Activated CD8-positive, alpha-beta memory T cell treated with anti-CD3 and anti-CD28 coated beads for 36 hours (primary cell): ENCODE data around the gene GALNT2. TPM values are rescaled to one million over a fixed set of nuclear protein-coding genes. Genes with fewer than 3 reads are reported as not detected.

ENCODE experiments used
- CTCF ChIA-PET: fragments of 350-600 bp; sonication (Branson Sonifier 250); formaldehyde crosslinking; loops from one replicate; lab custom pipeline; 2021; ENCODE audit warnings: antibody characterized with exemption; lab: Charles Lee
- POLR2A ChIA-PET: fragments of 350-600 bp; sonication (Branson Sonifier 250); formaldehyde crosslinking; loops from one replicate; lab custom pipeline; 2021; ENCODE audit warnings: antibody characterized with exemption; lab: Charles Lee
- total RNA-seq, 2 experiments: library from RNA; stranded (reverse); gene quantifications; one replicate each; pipeline ENCODE4 v1.2.3, GENCODE V29; 2021

Gene GALNT2
- total RNA-seq, 2 experiments from 2014 or later = 66.2 to 70.1 TPM

DNA sequence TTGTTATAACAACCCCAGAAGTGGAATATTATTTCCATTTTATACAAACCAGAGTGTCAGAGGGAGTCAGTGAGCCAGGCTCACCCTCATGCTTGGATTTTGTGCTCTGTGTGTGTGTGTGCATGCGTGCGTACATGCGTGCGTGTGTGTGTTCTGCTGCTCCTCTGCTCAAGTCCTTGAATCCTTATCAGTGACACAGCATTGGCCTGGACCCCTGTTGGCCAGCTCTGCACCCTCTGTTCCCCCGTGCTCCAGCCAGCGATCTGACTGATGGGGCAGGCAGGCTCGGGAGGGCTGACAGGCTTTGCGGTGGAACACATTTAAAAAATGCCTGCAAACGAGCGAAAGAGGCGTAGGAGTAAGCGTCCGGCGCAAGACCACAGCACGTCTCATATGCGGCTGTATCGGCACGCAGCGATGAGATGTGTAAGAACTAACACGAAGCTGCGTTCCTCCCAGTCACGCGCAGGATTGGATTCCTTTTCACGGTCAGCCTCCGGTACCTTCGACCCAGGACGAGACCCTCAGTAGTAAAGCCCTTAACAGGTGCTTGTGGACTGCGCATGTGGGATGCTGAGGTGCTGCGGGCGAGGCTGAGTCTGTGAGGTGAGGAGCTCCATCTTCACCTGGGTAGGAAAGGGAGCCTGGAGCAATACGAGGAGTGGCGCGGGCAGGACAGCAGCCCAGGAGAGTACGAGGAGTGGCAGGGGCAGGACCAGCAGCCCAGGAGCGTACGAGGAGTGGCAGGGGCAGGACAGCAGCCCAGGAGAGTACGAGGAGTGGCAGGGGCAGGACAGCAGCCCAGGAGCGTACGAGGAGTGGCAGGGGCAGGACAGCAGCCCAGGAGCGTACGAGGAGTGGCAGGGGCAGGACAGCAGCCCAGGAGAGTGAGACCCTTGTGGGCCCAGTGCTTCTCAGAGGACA, 130.9 kb downstream of the GALNT2 start:
- ChIA-PET POLR2A (no interaction called here), CTCF (no interaction called here)

DNA sequence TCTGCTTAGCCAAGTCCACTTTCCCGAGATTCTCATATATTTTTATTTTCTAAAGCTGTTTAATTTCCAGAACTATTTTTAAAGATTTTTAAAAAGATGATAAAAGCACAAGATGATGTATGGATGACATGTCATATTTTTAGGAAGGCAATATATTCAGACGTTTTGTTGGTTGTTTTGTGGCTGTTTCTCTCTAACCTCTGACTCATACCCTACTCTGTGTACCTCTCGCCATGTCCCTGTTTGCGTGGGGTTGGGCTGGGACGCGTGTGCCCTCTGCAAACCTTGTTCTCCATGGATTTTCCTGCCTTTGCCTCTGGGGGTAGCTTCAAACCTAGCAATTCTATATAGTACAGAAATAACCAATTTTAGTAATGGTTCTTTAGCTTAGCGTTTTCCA, 132.0 kb downstream of the GALNT2 start:
- CTCF ChIA-PET = no interaction called here
- POLR2A ChIA-PET = no interaction called here

DNA sequence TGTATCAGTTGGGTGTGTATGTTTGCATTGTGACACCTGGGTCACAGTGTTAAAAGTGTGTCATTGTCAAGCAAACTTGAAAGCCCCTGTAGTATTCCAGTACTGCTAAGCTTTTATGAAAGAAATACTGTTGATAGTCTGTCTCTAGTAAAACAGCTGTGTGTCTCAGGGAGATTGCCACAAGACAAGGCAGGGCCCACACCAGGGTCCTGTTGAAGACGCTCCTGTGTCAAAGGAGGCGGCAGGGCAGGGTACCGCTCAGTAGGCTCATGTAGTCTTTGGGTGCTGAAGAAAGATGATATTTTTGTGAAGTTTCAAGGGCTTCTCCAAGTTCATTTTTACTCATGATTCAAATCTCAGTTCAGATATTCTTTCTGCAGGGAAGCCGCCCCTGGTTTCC, 132.5 kb downstream of the GALNT2 start:
- ChIA-PET CTCF (no interaction called here), POLR2A (no interaction called here)

DNA sequence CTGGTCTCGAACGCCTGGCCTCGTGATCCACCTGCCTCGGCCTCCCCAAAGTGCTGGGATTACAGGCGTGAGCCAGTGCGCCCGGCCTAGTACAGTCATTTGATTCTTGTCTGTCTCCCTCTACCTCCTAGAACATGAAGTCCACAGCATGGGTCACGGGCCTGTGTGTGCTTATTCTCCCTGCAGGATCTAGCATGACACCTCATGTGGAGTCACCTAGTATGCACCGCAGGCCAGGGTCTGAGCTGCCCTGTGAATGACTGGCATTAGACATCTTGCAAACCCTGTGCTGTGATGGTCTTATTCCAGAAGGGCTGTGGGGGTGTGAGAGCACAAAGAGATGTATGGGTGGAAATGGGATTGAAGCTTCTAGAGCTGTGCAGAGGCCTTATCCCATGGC, 133.2 kb downstream of the GALNT2 start:
- POLR2A ChIA-PET = interaction anchor here (0.5 kb wide), 1 partner anchor 781 kb away, joined by 3 read pairs; no protein-coding TSS in a partner anchor
- CTCF ChIA-PET = interaction anchor here (1.6 kb wide), 1 partner anchor 109 kb away, joined by 3 read pairs; no protein-coding TSS in a partner anchor

DNA sequence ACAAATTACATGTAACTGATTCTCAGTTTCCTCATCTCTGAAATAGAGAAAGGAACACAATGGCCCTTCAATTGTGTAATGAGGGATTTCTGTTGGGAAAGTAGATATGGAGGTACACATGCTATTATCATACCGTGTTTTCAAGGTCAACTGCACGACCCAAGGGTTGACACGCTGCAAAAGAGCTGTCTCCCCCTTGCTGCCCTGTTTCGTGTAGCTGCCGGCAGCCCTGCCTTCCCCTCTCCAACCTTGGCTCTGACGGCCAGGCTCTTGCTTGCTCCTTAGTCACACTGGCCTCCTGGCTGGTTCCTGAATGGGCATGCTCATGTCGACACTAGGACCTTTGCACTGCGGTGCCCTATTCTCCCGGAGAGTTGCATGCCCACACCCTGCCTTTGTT, 134.4 kb downstream of the GALNT2 start:
- CTCF ChIA-PET = interaction anchor here (1.6 kb wide), 1 partner anchor 111 kb away, joined by 3 read pairs; no protein-coding TSS in a partner anchor
- POLR2A ChIA-PET = no interaction called here

DNA sequence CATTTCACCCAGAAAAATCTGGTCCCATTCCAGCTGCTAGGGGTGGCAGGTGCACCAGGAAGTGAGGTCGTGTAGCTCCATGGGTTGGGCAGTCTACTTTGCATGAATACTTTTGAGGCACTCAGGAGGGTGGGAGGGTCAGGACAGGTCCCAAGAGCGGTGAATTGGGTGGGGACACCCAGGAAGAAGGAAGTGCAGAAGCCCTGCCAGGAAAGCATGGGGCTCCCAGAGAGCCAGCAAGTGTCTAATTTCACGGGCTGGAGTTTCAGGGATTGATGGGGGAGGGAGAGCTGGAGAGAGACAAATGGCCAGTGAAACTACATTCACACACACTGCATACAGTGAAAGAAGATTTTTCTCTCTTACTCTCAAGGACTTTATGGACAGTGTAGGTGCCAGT, 137.8 kb downstream of the GALNT2 start:
- CTCF ChIA-PET = interaction anchor here (0.6 kb wide), 1 partner anchor 108 kb away, joined by 3 read pairs; no protein-coding TSS in a partner anchor

DNA sequence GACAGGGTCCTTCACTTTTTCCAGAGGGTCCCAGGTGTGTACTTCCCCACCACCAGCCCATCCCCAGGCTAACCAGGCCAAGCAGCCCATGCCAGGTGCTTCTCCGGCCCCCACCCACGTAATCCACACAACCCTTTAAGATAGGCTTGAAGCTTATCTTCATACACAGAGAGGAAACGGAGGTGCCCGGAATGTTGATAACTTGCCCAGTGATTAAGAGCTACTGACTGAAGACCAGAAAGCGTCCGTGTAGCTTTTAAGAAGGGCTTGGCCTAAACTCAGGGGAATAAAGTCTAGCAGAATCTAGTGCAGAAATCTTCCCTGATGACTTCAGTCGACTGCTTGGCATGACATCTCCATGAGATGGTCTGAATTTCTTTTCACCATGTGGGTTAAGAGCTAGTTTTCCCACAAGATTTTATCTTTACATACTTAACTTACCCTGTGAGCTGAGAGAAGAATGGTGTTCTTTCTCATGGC, 138.7 kb downstream of the GALNT2 start:
- CTCF ChIA-PET = interaction anchor here (1.1 kb wide), 1 partner anchor 10 kb away, joined by 3 read pairs; no protein-coding TSS in a partner anchor

More for the DNA sequence above, 137.8 kb downstream of the GALNT2 start:
- POLR2A ChIA-PET = no interaction called here

DNA sequence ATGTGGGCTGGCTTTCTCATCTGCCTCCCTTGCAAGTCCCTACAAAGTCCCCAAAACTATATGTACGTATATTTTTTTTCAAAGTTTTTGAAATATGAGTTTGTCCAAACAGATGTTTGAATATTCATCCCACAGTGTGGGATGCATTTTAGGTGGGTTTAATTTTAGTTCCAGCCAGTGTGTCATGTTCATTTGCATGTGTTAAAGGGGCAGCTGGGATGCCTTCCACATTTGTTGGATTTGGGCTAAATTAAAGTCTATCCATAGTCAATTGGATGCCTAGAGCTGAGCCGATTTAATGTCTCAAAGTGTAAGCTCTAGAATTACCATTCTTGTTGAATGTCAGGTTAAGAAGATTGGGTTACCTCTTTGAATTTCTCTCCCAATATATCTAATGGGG, 139.2 kb downstream of the GALNT2 start:
- ChIA-PET CTCF (interaction anchor here (1.1 kb wide), 1 partner anchor 10 kb away, joined by 3 read pairs; no protein-coding TSS in a partner anchor), POLR2A (interaction anchor here (0.6 kb wide), 1 partner anchor 1799 kb away, joined by 5 read pairs; the partner anchor contains the start of gene TRIM11)

More for the DNA sequence above, 138.7 kb downstream of the GALNT2 start:
- POLR2A ChIA-PET = interaction anchor here (0.6 kb wide), 1 partner anchor 1799 kb away, joined by 5 read pairs; the partner anchor contains the start of gene TRIM11

DNA sequence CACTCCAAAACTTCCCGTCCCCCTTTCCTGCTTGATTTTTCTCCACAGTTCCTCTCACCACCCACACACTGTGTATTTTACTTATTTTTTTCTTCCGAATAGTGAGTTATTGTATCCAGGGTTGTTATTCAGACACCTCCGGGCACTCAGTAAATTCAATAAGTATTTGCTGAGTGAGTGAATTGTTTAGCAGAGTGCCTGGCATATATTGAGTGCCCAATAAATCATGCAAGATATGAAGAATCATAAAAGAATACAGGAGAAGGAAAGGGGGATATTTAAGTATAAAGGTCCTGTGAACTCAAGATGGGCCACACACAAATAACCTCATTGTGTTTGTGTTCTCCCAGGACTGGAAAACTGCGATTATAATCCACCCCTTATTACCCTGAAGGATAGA, 139.9 kb downstream of the GALNT2 start:
- POLR2A ChIA-PET = no interaction called here
- CTCF ChIA-PET = no interaction called here

DNA sequence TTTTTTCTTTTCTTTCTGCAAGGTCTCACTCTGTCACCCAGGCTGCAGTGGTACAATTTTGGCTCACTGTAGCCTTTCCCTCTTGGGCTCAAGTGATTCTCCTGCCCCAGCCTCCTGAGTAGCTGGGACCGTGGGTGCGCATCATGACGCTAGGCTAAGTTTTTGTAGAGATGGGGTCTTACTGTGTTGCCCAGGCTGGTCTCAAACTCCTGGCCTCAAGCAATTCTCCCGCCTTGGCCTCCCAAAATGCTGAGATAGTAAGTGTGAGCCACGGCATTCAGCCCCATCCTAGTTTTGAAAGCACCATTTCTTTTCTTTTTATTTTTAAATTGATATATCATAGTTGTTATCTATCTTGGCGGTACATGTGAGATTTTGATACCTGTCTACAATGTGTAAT, 140.6 kb downstream of the GALNT2 start:
- CTCF ChIA-PET = no interaction called here
- POLR2A ChIA-PET = no interaction called here

DNA sequence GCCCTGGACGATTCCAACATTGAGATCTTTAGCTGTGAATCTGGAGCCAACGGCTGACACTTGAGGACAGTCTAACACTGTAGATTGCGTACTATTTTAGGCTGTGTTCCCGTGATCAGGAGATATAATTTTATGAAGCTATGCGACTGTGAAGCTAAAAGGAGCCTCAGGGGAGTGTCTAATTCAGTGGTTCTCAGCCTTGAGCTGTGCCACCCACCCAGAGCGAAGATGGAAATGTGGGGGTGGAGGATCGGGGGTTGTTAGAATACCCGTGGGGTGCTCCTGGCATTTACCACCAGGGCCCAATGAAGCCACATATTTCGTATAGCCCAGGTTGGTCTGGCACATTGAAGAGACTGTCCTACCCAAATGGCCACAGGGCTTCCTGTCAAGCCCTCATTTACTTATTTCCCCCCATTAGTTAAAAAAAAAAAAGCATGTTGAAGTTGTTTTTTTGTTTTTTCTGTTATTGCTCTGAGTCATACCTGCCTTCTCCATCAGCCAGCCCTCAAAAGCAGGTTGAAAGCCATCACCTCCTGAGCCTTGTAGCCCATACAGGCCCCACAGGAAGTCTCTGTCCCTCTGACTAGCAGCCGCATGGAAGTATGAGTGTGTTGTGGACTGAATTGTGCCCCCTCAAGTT, 141.7 kb downstream of the GALNT2 start:
- POLR2A ChIA-PET = interaction anchor here (0.7 kb wide), 1 partner anchor 1362 kb away, joined by 4 read pairs; no protein-coding TSS in a partner anchor
- CTCF ChIA-PET = interaction anchor here (1.2 to 3.9 kb wide), 3 partner anchors 54 to 104 kb away, joined by 3 to 11 read pairs (median 3); no protein-coding TSS in a partner anchor

DNA sequence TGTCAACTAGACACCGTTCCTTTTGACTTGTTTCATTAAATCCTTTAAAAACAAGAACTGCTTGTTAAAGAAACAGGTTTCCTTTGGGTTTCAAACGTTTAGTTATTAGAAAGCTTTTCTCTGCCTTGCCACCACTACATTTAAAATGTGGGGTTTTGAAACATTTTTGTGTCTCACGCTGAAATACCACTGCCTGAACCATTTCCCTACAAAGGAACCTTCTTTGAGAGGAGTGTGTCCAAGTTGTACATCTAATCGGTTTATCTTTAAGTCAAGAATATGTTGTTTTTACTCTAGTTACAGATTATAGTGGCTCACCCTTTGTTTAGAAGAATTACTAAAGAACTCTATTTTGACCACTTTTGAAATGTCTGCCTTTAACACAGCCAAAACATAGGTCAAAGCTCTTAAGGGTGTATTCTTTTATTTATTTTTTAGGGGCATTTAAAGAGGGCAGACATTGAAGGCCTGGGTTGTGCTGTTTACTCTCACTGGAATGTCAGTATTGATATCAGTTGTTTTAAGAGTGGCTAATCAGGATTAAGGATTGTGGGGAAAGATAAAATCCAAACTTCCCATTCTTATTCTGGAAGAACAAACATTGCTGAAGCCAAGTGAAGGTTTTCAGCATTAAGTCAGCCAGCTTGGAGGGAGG, 143.4 kb downstream of the GALNT2 start:
- ChIA-PET CTCF (interaction anchor here (1.1 to 3.9 kb wide), 3 partner anchors 39 to 106 kb away, joined by 3 to 11 read pairs (median 4); no protein-coding TSS in a partner anchor), POLR2A (interaction anchor here (0.7 kb wide), 1 partner anchor 138 kb away, joined by 4 read pairs; no protein-coding TSS in a partner anchor)

DNA sequence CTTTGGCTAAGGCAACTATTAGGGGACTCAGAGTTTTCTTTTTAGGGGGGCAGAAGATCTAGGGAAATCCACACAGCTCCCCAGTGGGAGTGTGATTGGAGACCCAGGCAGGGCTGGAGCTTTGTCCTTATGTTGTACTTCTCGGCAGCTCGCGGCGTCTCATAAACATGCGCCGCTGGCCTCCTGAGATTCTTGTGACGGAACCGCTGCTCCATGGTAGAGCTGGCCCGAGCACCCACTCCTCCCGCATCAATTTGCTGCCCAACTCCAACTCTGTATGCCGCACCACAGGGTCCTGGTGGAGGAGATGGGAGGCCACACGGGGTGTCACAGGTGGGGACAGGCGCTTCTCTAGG, 143.9 kb downstream of the GALNT2 start:
- CTCF ChIA-PET = interaction anchor here (3.9 kb wide), 1 partner anchor 95 kb away, joined by 11 read pairs; no protein-coding TSS in a partner anchor
- POLR2A ChIA-PET = no interaction called here

DNA sequence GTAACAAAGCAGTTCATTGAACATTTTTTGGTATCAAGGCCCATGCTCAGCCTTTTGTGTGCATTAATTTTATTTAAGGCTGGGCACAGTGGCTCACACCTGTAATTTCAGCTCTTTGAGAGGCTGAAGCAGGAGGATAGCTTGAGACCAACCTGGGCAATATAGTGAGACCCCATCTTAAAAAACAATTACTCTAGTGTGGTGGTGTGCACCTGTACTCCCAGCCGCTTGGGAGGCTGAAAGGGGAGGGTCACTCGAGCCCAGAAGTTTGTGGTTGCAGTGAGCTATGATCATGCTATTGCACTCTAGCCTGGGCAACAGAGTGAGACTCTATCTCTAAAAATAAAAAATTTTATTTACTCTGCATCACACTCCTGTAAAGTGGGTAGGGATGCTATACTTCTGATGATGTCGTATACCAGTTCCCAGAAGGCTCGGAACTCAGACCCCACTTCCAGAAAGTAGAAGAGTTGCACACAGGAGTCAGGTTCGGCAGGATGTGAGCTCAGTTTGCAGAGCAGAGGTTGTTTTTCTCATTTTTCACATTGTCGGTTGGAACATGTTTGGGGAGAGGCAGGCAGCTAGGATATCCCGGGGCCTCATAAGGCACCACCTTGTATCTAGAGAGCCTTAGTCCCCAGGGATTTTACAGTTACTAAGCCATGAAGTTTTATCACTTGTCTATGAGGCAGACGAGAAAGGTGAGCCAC, 144.6 kb downstream of the GALNT2 start:
- ChIA-PET POLR2A (no interaction called here), CTCF (interaction anchor here (3.9 kb wide), 1 partner anchor 95 kb away, joined by 11 read pairs; no protein-coding TSS in a partner anchor)

DNA sequence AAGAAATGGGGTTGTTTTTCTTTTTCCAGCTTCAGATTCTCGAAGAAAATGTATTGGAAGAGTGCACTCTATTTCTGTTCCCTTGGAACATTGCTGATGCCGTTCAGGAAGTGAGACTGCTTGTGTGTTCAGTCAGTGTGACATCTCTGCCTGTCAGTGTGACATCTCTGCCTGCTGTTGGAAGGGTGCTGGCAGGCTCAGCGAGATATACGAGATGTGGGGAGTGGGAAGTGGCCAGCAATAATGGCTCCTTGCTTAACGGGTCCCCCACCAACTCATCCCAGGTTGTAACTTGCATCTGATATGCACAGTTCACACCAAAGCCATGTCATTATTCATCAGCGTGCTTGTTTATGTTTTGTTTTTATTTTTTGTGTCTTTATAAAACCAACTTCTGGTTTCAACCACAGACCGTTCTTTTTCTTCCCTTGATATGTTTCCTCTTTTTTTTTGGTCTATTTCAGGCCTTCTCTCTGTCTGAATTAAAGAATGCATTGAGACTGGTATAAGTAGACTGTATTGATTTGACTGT, 145.4 kb downstream of the GALNT2 start:
- POLR2A ChIA-PET = no interaction called here
- CTCF ChIA-PET = no interaction called here

DNA sequence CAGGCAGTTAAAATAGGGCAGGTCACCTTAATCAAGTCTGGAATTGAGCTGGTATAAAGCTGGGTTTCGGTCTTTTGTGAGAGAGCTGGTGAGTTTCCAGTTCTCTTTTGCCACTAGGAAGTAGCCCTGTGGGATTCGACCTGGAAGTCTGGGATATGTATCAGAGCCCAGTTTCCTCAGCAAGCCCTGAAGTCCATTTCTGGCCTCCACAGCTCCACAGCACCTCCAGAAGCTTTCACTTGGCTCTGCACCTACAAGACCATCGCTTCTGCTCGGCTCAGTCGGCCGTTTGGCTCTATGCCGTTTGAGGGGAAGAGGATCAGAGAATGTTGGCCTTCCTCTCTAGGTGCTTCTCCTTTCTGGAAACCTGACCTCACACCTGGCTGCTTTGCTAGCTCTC, 148.0 kb downstream of the GALNT2 start:
- POLR2A ChIA-PET = no interaction called here
- CTCF ChIA-PET = no interaction called here

DNA sequence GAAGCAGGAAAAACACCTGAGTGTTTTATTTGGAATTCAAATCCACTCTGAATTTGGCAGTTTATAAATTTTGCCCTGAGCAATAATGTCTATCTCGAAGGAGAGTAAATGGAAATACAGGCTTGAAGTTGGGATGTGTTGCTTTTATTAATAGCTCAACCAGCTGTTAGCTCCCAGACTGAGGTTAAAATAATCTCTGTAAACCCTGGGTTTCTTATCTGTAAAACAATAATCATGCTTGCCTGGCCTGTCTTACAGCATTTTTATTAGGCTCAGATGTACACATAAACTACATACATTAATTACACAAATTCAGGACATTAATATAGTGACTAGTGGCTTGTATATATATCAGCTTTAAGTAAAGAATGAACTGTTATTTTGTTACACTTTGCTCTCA, 148.5 kb downstream of the GALNT2 start:
- ChIA-PET CTCF (interaction anchor here (1.0 kb wide), 1 partner anchor 10 kb away, joined by 3 read pairs; no protein-coding TSS in a partner anchor), POLR2A (no interaction called here)

DNA sequence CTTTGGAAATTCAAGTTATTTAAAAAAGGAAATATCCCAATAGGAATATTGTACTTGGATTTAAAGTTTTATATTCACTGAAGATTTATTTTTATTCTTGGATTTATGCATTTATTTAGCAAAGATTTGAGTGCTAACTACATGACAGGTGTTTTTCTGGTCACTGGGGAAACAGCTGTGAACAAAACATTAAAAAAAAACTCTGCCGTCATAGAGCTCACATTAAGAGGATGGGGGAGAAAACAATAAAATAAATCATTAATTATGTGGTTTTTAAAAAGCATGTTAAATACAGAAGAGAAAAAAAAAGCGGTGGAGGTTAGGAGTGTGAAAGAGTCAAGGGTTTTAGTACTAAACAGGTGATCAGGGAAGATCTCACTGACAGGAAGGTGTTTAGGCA, 149.9 kb downstream of the GALNT2 start:
- ChIA-PET CTCF (no interaction called here), POLR2A (no interaction called here)
